Measurements from ENCODE around the gene ZNF362. TPM values are rescaled to one million over a fixed set of nuclear protein-coding genes. Genes with fewer than 3 reads are reported as not detected.

ZNF362 gene
- total RNA-seq, 1 donor from 2014 or later, result 110 TPM

- DNase-seq (ENCODE audit: extremely low spot score, unreplicated experiment), result no peak
- Mint-ChIP-seq H3K27ac (ENCODE audit: unreplicated experiment) (no peak overlapping the region), H3K9me3 (ENCODE audit: unreplicated experiment) (no peaks in the 10 kb centered on the region), H3K4me3 (ENCODE audit: unreplicated experiment) (no peak overlapping the region), H3K36me3 (ENCODE audit: unreplicated experiment) (no peaks in the 10 kb centered on the region), H3K4me1 (ENCODE audit: unreplicated experiment) (peaks cover 5% of the 10 kb centered on the region), H3K27me3 (ENCODE audit: unreplicated experiment) (peaks cover 20% of the 10 kb centered on the region)
- TF ChIP-seq, protein P1, sequence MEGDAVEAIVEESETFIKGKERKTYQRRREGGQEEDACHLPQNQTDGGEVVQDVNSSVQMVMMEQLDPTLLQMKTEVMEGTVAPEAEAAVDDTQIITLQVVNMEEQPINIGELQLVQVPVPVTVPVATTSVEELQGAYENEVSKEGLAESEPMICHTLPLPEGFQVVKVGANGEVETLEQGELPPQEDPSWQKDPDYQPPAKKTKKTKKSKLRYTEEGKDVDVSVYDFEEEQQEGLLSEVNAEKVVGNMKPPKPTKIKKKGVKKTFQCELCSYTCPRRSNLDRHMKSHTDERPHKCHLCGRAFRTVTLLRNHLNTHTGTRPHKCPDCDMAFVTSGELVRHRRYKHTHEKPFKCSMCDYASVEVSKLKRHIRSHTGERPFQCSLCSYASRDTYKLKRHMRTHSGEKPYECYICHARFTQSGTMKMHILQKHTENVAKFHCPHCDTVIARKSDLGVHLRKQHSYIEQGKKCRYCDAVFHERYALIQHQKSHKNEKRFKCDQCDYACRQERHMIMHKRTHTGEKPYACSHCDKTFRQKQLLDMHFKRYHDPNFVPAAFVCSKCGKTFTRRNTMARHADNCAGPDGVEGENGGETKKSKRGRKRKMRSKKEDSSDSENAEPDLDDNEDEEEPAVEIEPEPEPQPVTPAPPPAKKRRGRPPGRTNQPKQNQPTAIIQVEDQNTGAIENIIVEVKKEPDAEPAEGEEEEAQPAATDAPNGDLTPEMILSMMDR (IDR thresholded peaks at IDR 0.05), result no peak
Measured at GRCh38 chr1:33249422-33249821, 6.9 kb upstream of the ZNF362 start.

- TF ChIP-seq, protein P1 (IDR thresholded peaks at IDR 0.05), result no peak
- Mint-ChIP-seq H3K27ac (ENCODE audit: unreplicated experiment) (no peak overlapping the region), H3K36me3 (ENCODE audit: unreplicated experiment) (no peaks in the 10 kb centered on the region), H3K9me3 (ENCODE audit: unreplicated experiment) (no peaks in the 10 kb centered on the region), H3K27me3 (ENCODE audit: unreplicated experiment) (peaks cover 20% of the 10 kb centered on the region), H3K4me3 (ENCODE audit: unreplicated experiment) (no peak overlapping the region), H3K4me1 (ENCODE audit: unreplicated experiment) (peaks cover 3% of the 10 kb centered on the region)
- DNase-seq (ENCODE audit: extremely low spot score, unreplicated experiment), result no peak
Measured at GRCh38 chr1:33250217-33250616, 6.1 kb upstream of the ZNF362 start.

- Mint-ChIP-seq H3K27ac (ENCODE audit: unreplicated experiment) (no peak overlapping the region), H3K4me1 (ENCODE audit: unreplicated experiment) (peaks cover 5% of the 10 kb centered on the region), H3K4me3 (ENCODE audit: unreplicated experiment) (no peak overlapping the region), H3K27me3 (ENCODE audit: unreplicated experiment) (peaks cover 20% of the 10 kb centered on the region), H3K36me3 (ENCODE audit: unreplicated experiment) (no peaks in the 10 kb centered on the region), H3K9me3 (ENCODE audit: unreplicated experiment) (no peaks in the 10 kb centered on the region)
- TF ChIP-seq, protein P1 (IDR thresholded peaks at IDR 0.05), result no peak
- no peak for DNase-seq (ENCODE audit: extremely low spot score, unreplicated experiment)
Measured at GRCh38 chr1:33250724-33251123, 5.6 kb upstream of the ZNF362 start.

DNA sequence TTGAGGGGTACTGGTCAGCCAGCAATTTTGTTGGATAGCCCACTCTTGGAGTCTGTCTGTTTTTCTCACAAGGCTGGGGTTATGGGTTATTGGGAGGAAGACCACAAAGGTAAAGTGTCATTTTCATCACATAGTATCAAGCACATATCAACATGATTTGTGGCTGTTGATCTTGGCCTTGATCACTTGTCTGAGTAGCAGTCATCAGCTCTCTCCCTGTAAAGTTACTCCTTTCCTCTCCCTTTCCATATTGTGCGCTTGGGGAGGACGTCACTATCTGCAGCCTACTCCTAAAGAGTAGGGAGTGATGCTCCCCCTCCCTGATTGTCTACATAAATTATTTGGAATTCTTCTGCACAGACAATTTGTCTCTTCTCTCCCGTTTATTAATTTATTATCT is 1.8 kb upstream of the ZNF362 start:
- TF ChIP-seq, protein P1 (IDR thresholded peaks at IDR 0.05), result no peak
- DNase-seq (ENCODE audit: extremely low spot score, unreplicated experiment), result no peak
- H3K4me1 Mint-ChIP-seq (ENCODE audit: unreplicated experiment), result peaks cover 23% of the 10 kb centered on the region
- H3K27ac Mint-ChIP-seq (ENCODE audit: unreplicated experiment), result peak overlapping the region; percentile 38
- H3K9me3 Mint-ChIP-seq (ENCODE audit: unreplicated experiment), result no peaks in the 10 kb centered on the region
- H3K36me3 Mint-ChIP-seq (ENCODE audit: unreplicated experiment), result peaks cover 2% of the 10 kb centered on the region
- peaks cover 14% of the 10 kb centered on the region for H3K27me3 Mint-ChIP-seq (ENCODE audit: unreplicated experiment)
- peak overlapping the region; percentile 18 for H3K4me3 Mint-ChIP-seq (ENCODE audit: unreplicated experiment)

DNA sequence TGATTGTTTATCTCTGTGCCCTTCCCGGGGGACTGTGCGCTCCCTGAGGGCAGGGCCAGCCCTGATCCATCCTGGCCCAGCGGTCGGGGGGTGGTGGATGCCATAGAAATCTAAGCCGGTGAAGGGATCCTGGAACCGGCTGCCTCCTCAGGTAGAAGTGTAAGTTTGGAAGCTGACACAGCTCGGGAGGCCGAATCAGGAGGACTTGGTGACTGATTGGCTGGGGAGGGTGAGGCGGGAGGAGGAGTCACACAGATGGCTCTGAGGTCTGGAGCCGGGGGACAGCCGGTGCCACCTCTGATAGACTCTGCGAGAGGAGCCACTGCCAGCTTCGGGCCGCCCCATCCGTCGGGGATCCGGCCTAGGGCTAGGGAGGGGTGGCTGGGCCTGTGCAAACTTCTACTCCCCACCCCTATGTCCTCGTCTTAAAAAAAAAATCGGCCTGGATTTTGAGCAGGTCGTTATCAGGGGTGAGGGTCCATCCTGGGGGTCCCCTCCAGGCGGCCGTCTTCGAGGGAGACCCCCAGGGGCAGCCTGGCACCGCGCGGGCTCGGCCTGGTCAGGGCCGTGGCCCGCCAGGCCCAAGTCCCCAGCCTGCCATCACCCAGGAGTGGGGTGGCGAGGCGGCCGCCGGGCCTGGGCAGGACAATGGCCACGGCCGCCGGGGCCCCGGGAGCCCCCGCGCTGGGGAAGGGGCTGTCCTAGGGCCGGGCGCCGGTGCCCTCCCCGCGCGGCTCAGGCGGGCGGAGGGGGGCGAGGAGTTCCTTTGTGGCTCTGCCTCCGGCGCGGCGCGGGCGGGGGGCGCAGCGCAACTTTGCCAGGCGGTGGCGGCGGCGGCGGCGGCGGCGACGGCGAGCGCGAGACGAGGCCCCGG is 708 bp upstream of the ZNF362 start:
- H3K4me3 Mint-ChIP-seq (ENCODE audit: unreplicated experiment), result peak overlapping the region; percentile 53
- TF ChIP-seq, protein P1 (IDR thresholded peaks at IDR 0.05), result no peak

More for the DNA sequence above, 708 bp upstream of the ZNF362 start:
- Mint-ChIP-seq H3K4me1 (ENCODE audit: unreplicated experiment) (peaks cover 33% of the 10 kb centered on the region), H3K9me3 (ENCODE audit: unreplicated experiment) (no peaks in the 10 kb centered on the region), H3K27me3 (ENCODE audit: unreplicated experiment) (peaks cover 8% of the 10 kb centered on the region), H3K36me3 (ENCODE audit: unreplicated experiment) (peaks cover 7% of the 10 kb centered on the region), H3K27ac (ENCODE audit: unreplicated experiment) (peak overlapping the region; percentile 57)
- DNase-seq (ENCODE audit: extremely low spot score, unreplicated experiment), result no peak
